Body of pancreas (tissue), 4 donors: Measurements from ENCODE around the gene MYBBP1A.

Experiments used
- CTCF ChIP-seq, 7 experiments: fragments of 450-650 bp in 4 of 7; fragments of 200-600 bp in 3 of 7; sonication (generic) in 3 of 7; IDR thresholded peaks; one replicate each; pipeline ENCODE4 v1.5.1; 2016 to 2019; ENCODE audit warnings: antibody characterized with exemption in 7 of 7
- POLR2A ChIP-seq, 3 donors: fragments of 450-650 bp; IDR thresholded peaks; one replicate each; pipeline ENCODE4 v1.6.1; 2016; ENCODE audit warnings: antibody characterized with exemption in 3 of 3, mild to moderate bottlenecking in 2 of 3

GRCh38 chr17:4512156-4513112 lies 42.8 kb downstream of the MYBBP1A start:
- no peak for TF ChIP-seq CTCF (IDR thresholded peaks at IDR 0.05)
- TF ChIP-seq POLR2A (IDR thresholded peaks at IDR 0.05), result no peak
